Neutrophil (primary cell): ENCODE results near the gene ZNF117.
"Not testable (repeated sequence)": the region's sequence is repeated elsewhere in the genome, so short reads cannot be mapped to it uniquely, and the experiment has no call there.

Experiments
- H3K27ac ChIP-seq: fragments of 200-600 bp; sonication (generic); 2 replicates; pipeline ENCODE4 v1.5.1; 2016; ENCODE audit warnings: mild to moderate bottlenecking, moderate library complexity
- H3K27me3 ChIP-seq: fragments of 200-600 bp; sonication (generic); 2 replicates; pipeline ENCODE4 v1.6.0; 2016; ENCODE audit warnings: mild to moderate bottlenecking
- H3K36me3 ChIP-seq: fragments of 200-600 bp; sonication (generic); 2 replicates; pipeline ENCODE4 v1.5.1; 2017
- H3K4me1 ChIP-seq, 2 experiments: fragments of 200-600 bp in 1 of 2; sonication (generic) in 1 of 2; 1 replicate in 1 of 2; 2 replicates in 1 of 2; pipeline versions ENCODE4 v1.5.1 to v1.6.1; 2013 to 2016; ENCODE audit warnings: low read depth in 1 of 2, low read length in 1 of 2, mild to moderate bottlenecking in 1 of 2, moderate library complexity in 1 of 2; ENCODE audit not compliant: control insufficient read depth in 1 of 2, insufficient read depth in 1 of 2
- H3K4me3 ChIP-seq, 2 experiments: fragments of 200-600 bp in 1 of 2; sonication (generic) in 1 of 2; 1 replicate in 1 of 2; 2 replicates in 1 of 2; pipeline ENCODE4 v1.5.1; 2013 to 2016; ENCODE audit warnings: low read depth in 1 of 2, low read length in 1 of 2, mild to moderate bottlenecking in 1 of 2, moderate library complexity in 1 of 2
- H3K9me3 ChIP-seq: fragments of 200-600 bp; sonication (generic); 2 replicates; pipeline ENCODE4 v1.5.1; 2016
- CTCF ChIP-seq: fragments of 200-600 bp; sonication (generic); IDR thresholded peaks from 2 replicates; pipeline ENCODE4 v1.5.1; 2016; ENCODE audit warnings: antibody characterized with exemption

ZNF117 gene

DNA sequence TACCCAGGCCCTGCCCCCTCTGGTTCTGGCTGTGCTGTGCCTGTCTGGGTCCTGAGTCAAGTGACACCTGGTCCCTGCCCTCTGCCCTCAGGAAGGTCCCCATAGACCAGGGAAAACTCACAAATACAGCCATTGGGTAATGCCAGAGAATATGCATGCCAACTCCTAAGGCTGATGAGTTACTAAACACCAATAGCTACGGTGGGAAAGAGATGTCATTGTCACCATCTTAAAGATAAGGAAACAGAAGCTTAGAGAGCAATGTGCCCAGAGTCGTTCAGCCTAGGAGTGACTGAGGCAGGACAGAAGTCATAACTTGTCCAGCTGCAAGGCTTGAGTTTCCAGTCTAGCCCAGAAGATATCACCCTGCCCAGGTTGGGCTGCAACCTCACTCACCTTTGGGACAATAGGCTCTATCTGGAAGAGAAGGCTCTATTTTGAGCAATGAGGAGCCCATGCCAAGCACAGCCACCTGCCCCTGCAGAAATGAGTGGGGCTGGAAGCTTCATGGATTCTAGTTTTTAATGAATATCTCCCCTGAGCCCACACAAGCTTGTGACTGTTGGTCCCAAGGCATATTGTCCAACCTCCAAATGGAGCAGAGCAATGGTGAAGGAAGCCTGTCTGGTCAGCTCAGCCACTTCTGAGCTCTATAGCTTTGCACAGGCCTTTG, 45.2 kb downstream of the ZNF117 start:
- TF ChIP-seq CTCF, result no peak
- Histone ChIP-seq H3K27me3 (peaks cover 92% of the 10 kb centered on the region), H3K9me3 (no peaks in the 10 kb centered on the region), H3K36me3 (no peaks in the 10 kb centered on the region), H3K27ac (no peak overlapping the region), H3K4me3 (no peak overlapping the region), H3K4me1 (no peaks in the 10 kb centered on the region)

DNA sequence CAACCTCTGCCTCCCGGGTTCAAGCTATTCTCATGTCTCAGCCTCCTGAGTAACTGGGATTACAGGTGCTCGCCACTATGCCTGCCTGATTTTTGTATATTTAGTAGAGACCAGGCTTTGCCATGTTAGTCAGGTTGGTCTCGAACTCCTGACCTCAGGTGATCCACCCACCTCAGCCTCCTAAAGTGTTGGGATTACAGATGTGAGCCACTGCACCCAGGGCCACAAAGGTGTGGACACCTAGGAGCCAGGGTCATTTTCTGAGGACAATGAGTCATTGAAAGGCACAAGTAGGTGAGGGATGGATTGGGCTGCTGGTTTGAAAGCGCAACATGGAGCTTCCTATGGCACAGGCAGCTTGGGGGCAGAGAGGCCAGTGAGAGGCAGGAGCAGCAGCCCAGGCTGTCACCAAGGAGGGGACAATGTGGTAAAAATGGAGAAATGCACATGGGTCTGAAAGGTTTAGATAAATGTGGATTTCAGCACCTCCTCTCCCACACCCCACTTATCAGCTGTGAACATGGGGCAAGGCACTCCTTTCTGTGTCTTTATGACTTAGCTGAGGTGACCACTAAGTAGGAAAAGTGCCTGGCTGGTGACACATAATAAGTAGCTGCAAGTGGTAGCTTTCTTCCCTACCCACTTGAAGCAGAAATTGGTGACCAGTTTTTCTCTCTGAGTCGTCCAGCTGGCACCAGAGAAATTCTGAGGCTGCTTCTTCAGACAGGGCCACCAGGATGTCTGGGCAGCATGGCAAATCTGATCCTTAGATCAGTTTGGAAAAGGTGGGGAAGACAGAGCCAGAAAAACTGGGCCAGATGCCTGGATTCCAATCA, 46.0 kb downstream of the ZNF117 start:
- not testable (repeated sequence) for H3K36me3 ChIP-seq, H3K4me1 ChIP-seq, H3K27ac ChIP-seq, H3K9me3 ChIP-seq, H3K4me3 ChIP-seq
- H3K27me3 ChIP-seq, result peaks cover 85% of the 10 kb centered on the region

GRCh38 chr7:64940021-64940420, 50.8 kb downstream of the ZNF117 start:
- H3K4me1 ChIP-seq, H3K36me3 ChIP-seq, H3K27ac ChIP-seq, H3K4me3 ChIP-seq, H3K9me3 ChIP-seq: not testable (repeated sequence)
- peaks cover 36% of the 10 kb centered on the region for H3K27me3 ChIP-seq

DNA sequence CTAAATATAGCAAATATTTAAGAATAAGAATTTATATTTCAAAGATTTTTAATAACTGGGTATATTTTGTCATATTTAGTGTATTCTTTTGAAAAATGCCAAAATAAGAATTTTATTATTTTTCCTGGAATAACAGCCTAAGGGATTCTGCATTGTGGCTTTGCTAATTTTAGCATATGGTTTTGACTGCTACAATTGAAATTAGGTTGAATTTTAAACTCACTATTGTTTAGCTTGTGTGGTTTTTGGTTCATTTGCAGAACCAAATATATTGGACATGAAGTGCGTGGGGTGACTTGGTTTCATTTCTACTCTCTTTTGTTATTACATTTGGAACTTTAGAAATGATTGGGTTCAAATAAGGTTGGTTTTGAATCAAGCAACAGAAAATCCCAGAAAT, 52.3 kb downstream of the ZNF117 start:
- H3K27ac ChIP-seq, result no peak overlapping the region
- H3K9me3 ChIP-seq, result peaks cover 5% of the 10 kb centered on the region
- no peaks in the 10 kb centered on the region for H3K4me1 ChIP-seq
- TF ChIP-seq CTCF, result no peak
- H3K4me3 ChIP-seq, result no peak overlapping the region
- no peaks in the 10 kb centered on the region for H3K36me3 ChIP-seq
- peaks cover 24% of the 10 kb centered on the region for H3K27me3 ChIP-seq

DNA sequence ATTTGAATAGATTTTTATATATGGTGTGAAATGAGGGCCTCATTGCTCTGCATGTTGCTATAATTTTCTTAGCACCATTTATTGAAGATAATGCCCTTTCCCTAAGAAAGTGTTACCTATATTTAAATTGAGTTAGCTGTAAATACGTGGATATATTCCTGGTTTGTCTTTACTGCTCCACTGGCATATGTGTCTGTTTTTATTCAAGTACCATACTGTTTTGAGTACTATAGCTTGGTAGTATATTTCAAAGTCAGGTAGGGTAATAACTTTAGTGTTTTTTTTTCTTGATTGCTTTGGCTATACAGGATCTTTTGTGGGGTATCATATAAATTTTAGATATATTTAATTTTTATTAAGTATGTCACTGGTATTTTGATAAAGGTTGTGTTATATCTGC, 56.4 kb downstream of the ZNF117 start:
- Histone ChIP-seq H3K36me3 (no peaks in the 10 kb centered on the region), H3K4me1 (no peaks in the 10 kb centered on the region), H3K4me3 (no peak overlapping the region), H3K9me3 (peaks cover 13% of the 10 kb centered on the region), H3K27me3 (no peaks in the 10 kb centered on the region), H3K27ac (no peak overlapping the region)
- TF ChIP-seq CTCF, result no peak

DNA sequence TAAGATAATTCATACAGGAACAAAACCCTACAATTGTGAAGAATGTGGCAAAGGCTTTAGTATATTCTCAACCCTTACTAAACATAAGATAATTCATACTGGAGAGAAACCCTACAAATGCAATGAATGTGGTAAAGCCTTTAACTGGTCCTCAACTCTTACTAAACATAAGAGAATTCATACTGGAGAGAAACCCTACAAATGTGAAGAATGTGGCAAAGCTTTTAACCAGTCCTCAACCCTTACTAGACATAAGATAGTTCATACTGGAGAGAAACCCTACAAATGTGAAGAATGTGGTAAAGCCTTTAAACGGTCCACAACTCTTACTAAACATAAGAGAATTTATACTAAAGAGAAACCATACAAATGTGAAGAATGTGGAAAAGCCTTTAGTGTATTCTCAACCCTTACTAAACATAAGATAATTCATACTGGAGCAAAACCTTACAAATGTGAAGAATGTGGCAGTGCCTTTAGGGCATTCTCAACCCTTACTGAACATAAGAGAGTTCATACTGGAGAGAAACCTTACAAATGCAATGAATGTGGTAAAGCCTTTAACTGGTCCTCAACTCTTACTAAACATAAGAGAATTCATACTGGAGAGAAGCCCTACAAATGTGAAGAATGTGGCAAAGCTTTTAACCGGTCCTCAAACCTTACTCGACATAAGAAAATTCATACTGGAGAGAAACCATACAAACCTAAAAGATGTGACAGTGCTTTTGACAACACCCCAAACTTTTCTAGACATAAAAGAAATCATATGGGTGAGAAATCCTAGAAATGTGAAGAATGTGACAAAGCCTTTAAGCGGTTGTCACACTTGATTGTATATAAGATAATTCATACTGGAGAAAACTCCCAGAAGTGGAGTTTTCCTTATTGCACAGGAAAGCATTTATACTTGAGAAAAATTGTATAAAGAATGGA, 62.3 kb downstream of the ZNF117 start:
- H3K27ac ChIP-seq, H3K4me1 ChIP-seq, H3K4me3 ChIP-seq, H3K27me3 ChIP-seq: not testable (repeated sequence)
- Histone ChIP-seq H3K9me3 (peaks cover 36% of the 10 kb centered on the region), H3K36me3 (peaks cover 21% of the 10 kb centered on the region)
